PFSK-1 (cell line): ENCODE data around the gene ZNF518A.

ENCODE experiments used
- FOXP2 ChIP-seq: optimal IDR thresholded peaks from 2 replicates; pipeline ENCODE3; 2011; ENCODE audit warnings: borderline replicate concordance, control low read depth, inconsistent platforms; ENCODE audit not compliant: insufficient read depth; ENCODE audit errors: extremely low read length, extremely low read depth
- POLR2AphosphoS5 ChIP-seq: IDR thresholded peaks from 2 replicates; pipeline ENCODE4 v1.6.1; 2012; ENCODE audit warnings: low read depth, mild to moderate bottlenecking, control low read depth, low read length, moderate library complexity
- SIN3A ChIP-seq: IDR thresholded peaks from 2 replicates; pipeline ENCODE4 v1.6.1; 2012; ENCODE audit warnings: mild to moderate bottlenecking, low read length, moderate library complexity, borderline replicate concordance; ENCODE audit not compliant: insufficient read depth
- TAF1 ChIP-seq: IDR thresholded peaks from 2 replicates; pipeline ENCODE4 v1.6.1; 2012; ENCODE audit warnings: low read length, control low read depth, borderline replicate concordance; ENCODE audit not compliant: insufficient read depth
- TF ChIP-seq, protein P1 (sequence below), 2 experiments: IDR thresholded peaks; 2 replicates each; pipeline versions ENCODE4 v1.6.1 to v1.8.0; 2011 to 2012; ENCODE audit warnings: low read depth in 2 of 2, low read length in 2 of 2, control low read depth in 1 of 2, inconsistent platforms in 1 of 2, mild to moderate bottlenecking in 1 of 2, moderate library complexity in 1 of 2; ENCODE audit not compliant: insufficient read depth in 1 of 2

ZNF518A gene

DNA sequence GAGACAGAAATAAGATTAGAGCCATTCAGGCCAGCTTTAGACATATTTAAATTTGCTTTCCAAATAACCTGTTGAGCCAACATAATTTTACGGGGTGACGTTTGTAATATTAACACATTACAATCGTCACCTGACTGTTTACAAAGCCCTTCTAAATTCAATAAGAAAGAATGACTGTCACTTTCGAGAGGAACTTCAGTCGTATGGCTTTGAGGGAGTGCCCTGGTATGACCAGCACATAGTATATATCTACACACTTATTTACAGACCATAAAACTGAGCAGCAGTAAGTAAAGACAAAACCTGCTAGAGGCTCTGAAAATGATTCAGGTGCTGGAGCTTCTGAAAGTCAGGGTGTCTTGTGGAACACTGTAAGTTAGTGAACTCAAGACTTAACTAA lies 78.8 kb downstream of the ZNF518A start:
- TF ChIP-seq, protein P1, sequence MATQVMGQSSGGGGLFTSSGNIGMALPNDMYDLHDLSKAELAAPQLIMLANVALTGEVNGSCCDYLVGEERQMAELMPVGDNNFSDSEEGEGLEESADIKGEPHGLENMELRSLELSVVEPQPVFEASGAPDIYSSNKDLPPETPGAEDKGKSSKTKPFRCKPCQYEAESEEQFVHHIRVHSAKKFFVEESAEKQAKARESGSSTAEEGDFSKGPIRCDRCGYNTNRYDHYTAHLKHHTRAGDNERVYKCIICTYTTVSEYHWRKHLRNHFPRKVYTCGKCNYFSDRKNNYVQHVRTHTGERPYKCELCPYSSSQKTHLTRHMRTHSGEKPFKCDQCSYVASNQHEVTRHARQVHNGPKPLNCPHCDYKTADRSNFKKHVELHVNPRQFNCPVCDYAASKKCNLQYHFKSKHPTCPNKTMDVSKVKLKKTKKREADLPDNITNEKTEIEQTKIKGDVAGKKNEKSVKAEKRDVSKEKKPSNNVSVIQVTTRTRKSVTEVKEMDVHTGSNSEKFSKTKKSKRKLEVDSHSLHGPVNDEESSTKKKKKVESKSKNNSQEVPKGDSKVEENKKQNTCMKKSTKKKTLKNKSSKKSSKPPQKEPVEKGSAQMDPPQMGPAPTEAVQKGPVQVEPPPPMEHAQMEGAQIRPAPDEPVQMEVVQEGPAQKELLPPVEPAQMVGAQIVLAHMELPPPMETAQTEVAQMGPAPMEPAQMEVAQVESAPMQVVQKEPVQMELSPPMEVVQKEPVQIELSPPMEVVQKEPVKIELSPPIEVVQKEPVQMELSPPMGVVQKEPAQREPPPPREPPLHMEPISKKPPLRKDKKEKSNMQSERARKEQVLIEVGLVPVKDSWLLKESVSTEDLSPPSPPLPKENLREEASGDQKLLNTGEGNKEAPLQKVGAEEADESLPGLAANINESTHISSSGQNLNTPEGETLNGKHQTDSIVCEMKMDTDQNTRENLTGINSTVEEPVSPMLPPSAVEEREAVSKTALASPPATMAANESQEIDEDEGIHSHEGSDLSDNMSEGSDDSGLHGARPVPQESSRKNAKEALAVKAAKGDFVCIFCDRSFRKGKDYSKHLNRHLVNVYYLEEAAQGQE (IDR thresholded peaks at IDR 0.05; ENCODE audit: insufficient read depth in 1 of 2, low read depth in 2 of 2, low read length in 2 of 2): no peak
- TF ChIP-seq POLR2AphosphoS5 (no peak), FOXP2 (no peak), SIN3A (no peak), TAF1 (no peak)

DNA sequence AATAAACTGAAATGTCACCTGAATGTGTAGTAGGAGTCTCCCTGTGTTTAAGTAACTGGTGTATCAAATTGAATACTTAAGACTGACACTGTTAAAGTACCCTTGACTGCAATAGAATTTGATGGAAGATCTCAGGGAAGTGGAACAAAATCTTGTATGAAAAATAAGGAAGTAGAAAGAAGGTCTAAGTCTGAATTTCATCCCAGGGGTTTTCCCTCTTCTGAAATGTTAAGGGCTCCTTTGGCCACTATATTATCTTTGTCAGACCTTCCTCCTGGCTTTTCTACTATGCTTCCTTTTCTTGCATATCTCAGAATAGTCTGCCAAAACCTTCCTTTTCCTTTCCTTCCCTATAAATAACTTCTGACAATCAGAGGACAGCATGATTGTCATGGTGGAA lies 81.7 kb downstream of the ZNF518A start:
- TF ChIP-seq TAF1 (no peak), POLR2AphosphoS5 (no peak), FOXP2 (no peak), SIN3A (no peak)
- TF ChIP-seq, protein P1 (IDR thresholded peaks at IDR 0.05; ENCODE audit: insufficient read depth in 1 of 2, low read depth in 2 of 2, low read length in 2 of 2): no peak

DNA sequence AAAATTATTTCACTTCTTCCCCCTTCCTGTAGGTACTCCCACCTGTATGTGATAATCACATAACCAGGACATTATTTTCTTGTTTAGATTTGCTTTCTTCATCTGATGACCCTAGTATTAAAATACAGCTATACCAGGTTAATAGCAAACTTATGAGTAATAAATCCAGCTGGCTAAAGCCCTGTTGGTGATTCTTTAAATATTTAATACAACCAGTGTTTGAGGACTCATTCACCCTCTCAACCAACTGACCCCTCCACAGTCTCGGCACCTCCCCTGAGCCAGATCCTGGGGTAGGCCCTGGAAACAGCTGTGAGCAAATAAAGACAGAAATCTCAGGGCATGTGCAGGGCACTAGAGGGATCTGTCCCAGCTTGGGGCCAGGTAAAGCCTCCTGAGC lies 82.8 kb downstream of the ZNF518A start:
- TF ChIP-seq SIN3A (no peak), TAF1 (no peak), FOXP2 (no peak), POLR2AphosphoS5 (no peak)
- TF ChIP-seq, protein P1 (IDR thresholded peaks at IDR 0.05; ENCODE audit: insufficient read depth in 1 of 2, low read depth in 2 of 2, low read length in 2 of 2): no peak
